Measurements from ENCODE around the gene NPAS3.

GRCh38 chr14:33737446-33737845, 798.8 kb downstream of the NPAS3 start:
- TF ChIP-seq FOSB (CRISPR knock-in tag; IDR thresholded peaks at IDR 0.05) (no peak), CHD2 (IDR thresholded peaks at IDR 0.05; ENCODE audit: low read length, partially characterized antibody) (no peak), POLR2A (IDR thresholded peaks at IDR 0.05; ENCODE audit: low read length) (no peak), HOXA7 (CRISPR knock-in tag; IDR thresholded peaks at IDR 0.05) (no peak), CTCF (IDR thresholded peaks at IDR 0.05) (no peak), RCOR1 (IDR thresholded peaks at IDR 0.05; ENCODE audit: low read depth, low read length) (no peak), HOXB13 (CRISPR knock-in tag; IDR thresholded peaks at IDR 0.05; ENCODE audit: low read depth) (no peak), JUN (IDR thresholded peaks at IDR 0.05) (no peak), CHD4 (IDR thresholded peaks at IDR 0.05; ENCODE audit: borderline replicate concordance) (no peak), CEBPB (IDR thresholded peaks at IDR 0.05) (no peak), RFX5 (IDR thresholded peaks at IDR 0.05) (no peak), BCL3 (IDR thresholded peaks at IDR 0.05) (no peak)

Data from A549 (cell line).